ENCODE measurements around the gene NOL3. TPM values are rescaled to one million over a fixed set of nuclear protein-coding genes. Genes with fewer than 3 reads are reported as not detected.

The NOL3 gene
- total RNA-seq, 1 experiment from 2014 or later, result 8.5 TPM

GRCh38 chr16:67191411-67191994 lies 21.2 kb downstream of the NOL3 start:
- H3K36me3 Mint-ChIP-seq, result peaks cover 29% of the 10 kb centered on the region
- ChIA-PET POLR2A (no interaction called here), CTCF (interaction anchor here (1.2 kb wide), 1 partner anchor 230 kb away, joined by 5 read pairs; the partner anchor contains the start of gene CES3)
- TF ChIP-seq HMGA2 (CRISPR knock-in tag; IDR thresholded peaks at IDR 0.05) (no peak), ZMAT4 (CRISPR knock-in tag; IDR thresholded peaks at IDR 0.05) (no peak), KAT7 (CRISPR knock-in tag; IDR thresholded peaks at IDR 0.05; ENCODE audit: borderline replicate concordance) (no peak), ATF3 (CRISPR knock-in tag; conservative IDR thresholded peaks at IDR 0.05) (no peak), NR1H2 (CRISPR knock-in tag; IDR thresholded peaks at IDR 0.05) (no peak), JUN (CRISPR knock-in tag; IDR thresholded peaks at IDR 0.05) (no peak), MYBL2 (CRISPR knock-in tag; IDR thresholded peaks at IDR 0.05) (no peak), ZNF396 (CRISPR knock-in tag; IDR thresholded peaks at IDR 0.05; ENCODE audit: borderline replicate concordance) (no peak), ZNF263 (CRISPR knock-in tag; IDR thresholded peaks at IDR 0.05; ENCODE audit: low read depth) (no peak), ZNF317 (CRISPR knock-in tag; IDR thresholded peaks at IDR 0.05; ENCODE audit: borderline replicate concordance, low read depth) (no peak)
- TF ChIP-seq, protein P1, sequence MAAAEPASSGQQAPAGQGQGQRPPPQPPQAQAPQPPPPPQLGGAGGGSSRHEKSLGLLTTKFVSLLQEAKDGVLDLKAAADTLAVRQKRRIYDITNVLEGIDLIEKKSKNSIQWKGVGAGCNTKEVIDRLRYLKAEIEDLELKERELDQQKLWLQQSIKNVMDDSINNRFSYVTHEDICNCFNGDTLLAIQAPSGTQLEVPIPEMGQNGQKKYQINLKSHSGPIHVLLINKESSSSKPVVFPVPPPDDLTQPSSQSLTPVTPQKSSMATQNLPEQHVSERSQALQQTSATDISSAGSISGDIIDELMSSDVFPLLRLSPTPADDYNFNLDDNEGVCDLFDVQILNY (CRISPR knock-in tag; IDR thresholded peaks at IDR 0.05), result no peak
- TF ChIP-seq, protein P2, sequence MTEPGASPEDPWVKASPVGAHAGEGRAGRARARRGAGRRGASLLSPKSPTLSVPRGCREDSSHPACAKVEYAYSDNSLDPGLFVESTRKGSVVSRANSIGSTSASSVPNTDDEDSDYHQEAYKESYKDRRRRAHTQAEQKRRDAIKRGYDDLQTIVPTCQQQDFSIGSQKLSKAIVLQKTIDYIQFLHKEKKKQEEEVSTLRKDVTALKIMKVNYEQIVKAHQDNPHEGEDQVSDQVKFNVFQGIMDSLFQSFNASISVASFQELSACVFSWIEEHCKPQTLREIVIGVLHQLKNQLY (CRISPR knock-in tag; IDR thresholded peaks at IDR 0.05), result no peak
- H3K9me3 Mint-ChIP-seq, result no peaks in the 10 kb centered on the region
- H3K4me1 Mint-ChIP-seq, result peaks cover 29% of the 10 kb centered on the region
- H3K27ac Mint-ChIP-seq, result no peak overlapping the region
- H3K27me3 Mint-ChIP-seq (ENCODE audit: low read depth), result peaks cover 5% of the 10 kb centered on the region
- peak overlapping the region; percentile 87 for H3K4me3 Mint-ChIP-seq
- ATAC-seq (no peak), DNase-seq (ENCODE audit: low spot score) (no peak)

DNA sequence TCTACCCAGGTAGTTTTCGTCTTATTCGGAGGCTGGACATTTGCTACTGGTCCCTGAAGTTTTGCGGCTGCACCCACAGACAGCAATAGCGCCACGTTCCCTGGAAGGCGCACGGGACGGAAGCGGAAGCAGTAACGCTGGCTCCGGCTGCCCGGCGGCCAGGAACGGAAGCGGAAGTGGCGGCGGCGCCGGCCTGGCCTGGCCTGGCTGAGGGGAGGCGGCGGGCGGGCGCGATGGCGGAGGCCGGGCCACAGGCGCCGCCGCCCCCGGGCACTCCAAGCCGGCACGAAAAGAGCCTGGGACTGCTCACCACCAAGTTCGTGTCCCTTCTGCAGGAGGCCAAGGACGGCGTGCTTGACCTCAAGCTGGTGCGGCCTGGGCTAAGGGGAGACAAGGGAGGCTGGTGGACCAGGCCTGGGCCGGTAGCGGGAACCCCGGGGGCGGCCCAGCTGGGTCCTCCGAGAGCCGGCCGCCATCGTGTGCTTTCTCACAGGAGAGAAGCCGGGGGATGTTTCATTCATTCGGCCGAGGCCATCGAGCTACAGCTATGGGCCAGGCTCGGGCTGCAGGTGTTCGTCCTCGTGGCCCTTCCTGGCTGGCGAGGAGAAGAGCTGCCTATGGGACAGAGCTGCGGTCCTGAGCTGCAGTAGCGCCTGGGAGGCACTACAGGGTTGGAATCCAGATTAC lies 21.8 kb downstream of the NOL3 start, which contains the start of gene E2F4:
TSS of gene E2F4 (plus strand) at position 161 of the 687 bp plus-strand sequence. CDS start at position 234, 73 bp downstream.
- POLR2A ChIA-PET, result no interaction called here
- Mint-ChIP-seq H3K27me3 (ENCODE audit: low read depth) (no peaks in the 10 kb centered on the region), H3K9me3 (no peaks in the 10 kb centered on the region), H3K36me3 (peaks cover 35% of the 10 kb centered on the region), H3K4me1 (peaks cover 23% of the 10 kb centered on the region), H3K4me3 (peak within 1 kb of the TSS; percentile 87), H3K27ac (peak within 1 kb of the TSS; percentile 63)
- DNase-seq (ENCODE audit: low spot score), result peak; percentile 86
- CTCF ChIA-PET, result interaction anchor here (0.6 to 1.5 kb wide), 7 partner anchors 19 to 281 kb away, joined by 3 to 6 read pairs (median 3); partner anchors contain the start of genes B3GNT9, CES3 and TMEM208
- TF ChIP-seq ZNF232 (CRISPR knock-in tag; IDR thresholded peaks at IDR 0.05) (no peak), ZNF121 (CRISPR knock-in tag; IDR thresholded peaks at IDR 0.05) (peak; percentile 72; the same call in 1 of the 2 replicates), ZNF671 (CRISPR knock-in tag; IDR thresholded peaks at IDR 0.05) (no peak), FOXP1 (CRISPR knock-in tag; IDR thresholded peaks at IDR 0.05; ENCODE audit: borderline replicate concordance) (peak; percentile 82), ETV6 (CRISPR knock-in tag; IDR thresholded peaks at IDR 0.05) (peak; percentile 80), SP1 (CRISPR knock-in tag; conservative IDR thresholded peaks at IDR 0.05) (peak; percentile 60), TCF7 (CRISPR knock-in tag; IDR thresholded peaks at IDR 0.05; ENCODE audit: low read depth) (0 out of 2 replicates have a peak, but pooled peaks have one; percentile 15), ZMAT4 (CRISPR knock-in tag; IDR thresholded peaks at IDR 0.05) (0 out of 2 replicates have a peak, but pooled peaks have one; percentile 33), SMAD4 (CRISPR knock-in tag; IDR thresholded peaks at IDR 0.05) (no peak), SMAD3 (CRISPR knock-in tag; IDR thresholded peaks at IDR 0.05; ENCODE audit: borderline replicate concordance) (no peak), GABPB1 (CRISPR knock-in tag; IDR thresholded peaks at IDR 0.05) (peak; percentile 69; the same call in 1 of the 2 replicates), USF2 (CRISPR knock-in tag; IDR thresholded peaks at IDR 0.05) (peak; percentile 64), CREM (CRISPR knock-in tag; IDR thresholded peaks at IDR 0.05) (peak; percentile 69; the same call in 1 of the 2 replicates), NFE2L1 (CRISPR knock-in tag; IDR thresholded peaks at IDR 0.05) (peak; percentile 52; the same call in 1 of the 2 replicates)
- TF ChIP-seq, protein P3, sequence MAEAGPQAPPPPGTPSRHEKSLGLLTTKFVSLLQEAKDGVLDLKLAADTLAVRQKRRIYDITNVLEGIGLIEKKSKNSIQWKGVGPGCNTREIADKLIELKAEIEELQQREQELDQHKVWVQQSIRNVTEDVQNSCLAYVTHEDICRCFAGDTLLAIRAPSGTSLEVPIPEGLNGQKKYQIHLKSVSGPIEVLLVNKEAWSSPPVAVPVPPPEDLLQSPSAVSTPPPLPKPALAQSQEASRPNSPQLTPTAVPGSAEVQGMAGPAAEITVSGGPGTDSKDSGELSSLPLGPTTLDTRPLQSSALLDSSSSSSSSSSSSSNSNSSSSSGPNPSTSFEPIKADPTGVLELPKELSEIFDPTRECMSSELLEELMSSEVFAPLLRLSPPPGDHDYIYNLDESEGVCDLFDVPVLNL (CRISPR knock-in tag; IDR thresholded peaks at IDR 0.05; ENCODE audit: borderline replicate concordance, low read depth), result 0 out of 2 replicates have a peak, but pooled peaks have one; percentile 25
- TF ChIP-seq, protein P4, sequence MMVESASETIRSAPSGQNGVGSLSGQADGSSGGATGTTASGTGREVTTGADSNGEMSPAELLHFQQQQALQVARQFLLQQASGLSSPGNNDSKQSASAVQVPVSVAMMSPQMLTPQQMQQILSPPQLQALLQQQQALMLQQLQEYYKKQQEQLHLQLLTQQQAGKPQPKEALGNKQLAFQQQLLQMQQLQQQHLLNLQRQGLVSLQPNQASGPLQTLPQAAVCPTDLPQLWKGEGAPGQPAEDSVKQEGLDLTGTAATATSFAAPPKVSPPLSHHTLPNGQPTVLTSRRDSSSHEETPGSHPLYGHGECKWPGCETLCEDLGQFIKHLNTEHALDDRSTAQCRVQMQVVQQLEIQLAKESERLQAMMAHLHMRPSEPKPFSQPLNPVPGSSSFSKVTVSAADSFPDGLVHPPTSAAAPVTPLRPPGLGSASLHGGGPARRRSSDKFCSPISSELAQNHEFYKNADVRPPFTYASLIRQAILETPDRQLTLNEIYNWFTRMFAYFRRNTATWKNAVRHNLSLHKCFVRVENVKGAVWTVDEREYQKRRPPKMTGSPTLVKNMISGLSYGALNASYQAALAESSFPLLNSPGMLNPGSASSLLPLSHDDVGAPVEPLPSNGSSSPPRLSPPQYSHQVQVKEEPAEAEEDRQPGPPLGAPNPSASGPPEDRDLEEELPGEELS (CRISPR knock-in tag; IDR thresholded peaks at IDR 0.05), result peak; percentile 77; the same call in 1 of the 2 replicates
- ATAC-seq, result peak; percentile 93
